Prostate gland (tissue), 2 donors: ENCODE results near the gene MTFMT.

ENCODE experiments used
- POLR2AphosphoS5 ChIP-seq: sonication (generic); formaldehyde crosslinking; IDR thresholded peaks from one replicate; pipeline ENCODE4 v1.6.1; 2017; ENCODE audit warnings: antibody characterized with exemption
- TF ChIP-seq, protein P1 (sequence below), 4 experiments: fragments of 200-600 bp in 2 of 4; fragments of 450-650 bp in 2 of 4; sonication (generic) in 2 of 4; IDR thresholded peaks; 1 replicate in 3 of 4; 2 replicates in 1 of 4; pipeline ENCODE4 v1.5.1; 2016 to 2019; ENCODE audit warnings: antibody characterized with exemption in 4 of 4, mild to moderate bottlenecking in 2 of 4, moderate library complexity in 2 of 4

DNA sequence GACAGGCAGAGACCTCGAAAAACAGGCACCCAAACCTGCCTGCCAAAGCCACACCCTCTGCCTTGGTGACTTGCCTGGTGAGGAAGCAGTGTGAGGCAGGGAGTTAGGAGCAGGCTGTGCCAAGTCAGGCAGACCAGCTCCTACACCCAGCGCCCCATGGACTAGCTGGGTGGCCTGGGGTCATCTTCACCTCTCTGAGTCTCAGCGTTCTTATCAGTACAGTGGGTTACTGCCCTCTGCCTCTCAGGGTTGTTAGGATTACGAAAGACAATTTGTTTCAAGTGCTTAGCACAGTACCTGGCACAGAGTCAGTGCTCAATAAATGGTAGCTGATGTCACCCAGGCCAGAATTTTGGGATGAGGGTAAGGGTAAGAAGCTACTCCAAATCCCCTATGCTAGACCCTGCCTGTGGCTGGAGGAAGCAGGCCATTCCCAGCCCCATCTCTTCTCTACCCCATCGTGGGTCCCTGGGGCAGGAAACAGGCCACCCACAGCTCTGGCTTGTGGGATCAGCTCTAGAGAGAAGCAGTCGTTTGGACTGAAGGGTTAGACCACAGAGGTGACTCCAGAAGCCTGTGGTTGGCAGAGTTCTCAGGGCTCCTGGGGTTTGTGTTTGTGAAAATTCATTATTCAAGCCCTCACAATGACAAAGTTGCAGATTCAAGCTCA, 25.9 kb upstream of the MTFMT start:
- TF ChIP-seq, protein P1, sequence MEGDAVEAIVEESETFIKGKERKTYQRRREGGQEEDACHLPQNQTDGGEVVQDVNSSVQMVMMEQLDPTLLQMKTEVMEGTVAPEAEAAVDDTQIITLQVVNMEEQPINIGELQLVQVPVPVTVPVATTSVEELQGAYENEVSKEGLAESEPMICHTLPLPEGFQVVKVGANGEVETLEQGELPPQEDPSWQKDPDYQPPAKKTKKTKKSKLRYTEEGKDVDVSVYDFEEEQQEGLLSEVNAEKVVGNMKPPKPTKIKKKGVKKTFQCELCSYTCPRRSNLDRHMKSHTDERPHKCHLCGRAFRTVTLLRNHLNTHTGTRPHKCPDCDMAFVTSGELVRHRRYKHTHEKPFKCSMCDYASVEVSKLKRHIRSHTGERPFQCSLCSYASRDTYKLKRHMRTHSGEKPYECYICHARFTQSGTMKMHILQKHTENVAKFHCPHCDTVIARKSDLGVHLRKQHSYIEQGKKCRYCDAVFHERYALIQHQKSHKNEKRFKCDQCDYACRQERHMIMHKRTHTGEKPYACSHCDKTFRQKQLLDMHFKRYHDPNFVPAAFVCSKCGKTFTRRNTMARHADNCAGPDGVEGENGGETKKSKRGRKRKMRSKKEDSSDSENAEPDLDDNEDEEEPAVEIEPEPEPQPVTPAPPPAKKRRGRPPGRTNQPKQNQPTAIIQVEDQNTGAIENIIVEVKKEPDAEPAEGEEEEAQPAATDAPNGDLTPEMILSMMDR (IDR thresholded peaks at IDR 0.05): no peak
- TF ChIP-seq POLR2AphosphoS5: no peak
